Measurements from ENCODE around the gene LSG1. TPM values are rescaled to one million over a fixed set of nuclear protein-coding genes. Genes with fewer than 3 reads are reported as not detected.

LSG1 gene
- total and polyA plus RNA-seq, 2 of the 13 experiments (the other 11 are each of a cell fraction or from before 2014, with no cell fraction given) = 21.4 to 32.1 TPM

DNA sequence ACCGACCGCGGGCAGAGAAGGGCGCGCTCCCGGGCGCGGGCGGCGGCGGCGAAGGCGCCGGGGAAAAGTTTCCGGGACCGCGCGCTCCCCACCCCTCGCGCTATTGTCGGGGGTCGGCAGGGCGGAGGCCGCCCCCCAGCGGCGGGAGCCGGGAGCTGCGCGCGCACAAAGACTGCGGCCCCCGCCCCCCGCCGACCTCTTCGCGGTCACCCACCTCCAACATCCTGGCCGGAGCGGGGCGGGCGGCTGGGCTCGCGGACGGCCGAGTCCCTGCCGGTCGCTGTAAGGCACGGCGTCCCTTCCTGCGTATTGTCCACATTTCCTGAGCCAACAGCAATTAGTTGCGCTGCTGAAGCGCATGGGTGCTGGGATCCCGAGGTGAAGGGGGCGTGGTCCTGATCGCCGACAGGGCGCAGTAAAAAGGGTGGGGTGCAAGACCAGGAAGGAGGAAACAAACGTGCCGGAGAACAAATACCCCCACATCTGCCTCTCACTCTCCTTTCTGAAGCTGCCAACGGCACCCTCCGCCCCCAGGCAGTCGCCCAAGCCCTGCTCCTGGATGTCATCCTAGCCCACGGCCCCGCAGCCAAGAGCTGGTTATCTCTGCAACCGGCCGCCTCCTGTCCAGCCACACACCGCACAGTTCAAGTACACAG, 38.5 kb downstream of the LSG1 start, which contains the start of gene TMEM44 (continued):
- TF ChIP-seq HNF4G (IDR thresholded peaks at IDR 0.05; ENCODE audit: borderline replicate concordance, low read depth, low read length) (no peak), HNF4G (CRISPR knock-in tag; IDR thresholded peaks at IDR 0.05; ENCODE audit: borderline replicate concordance, low read depth) (peak; percentile 65; the same call in 1 of the 2 replicates), ZNF263 (CRISPR knock-in tag; IDR thresholded peaks at IDR 0.05) (no peak; the same call in 1 of the 2 replicates), ZNF782 (CRISPR knock-in tag; IDR thresholded peaks at IDR 0.05; ENCODE audit: borderline replicate concordance) (no peak), ZBTB3 (CRISPR knock-in tag; IDR thresholded peaks at IDR 0.05; ENCODE audit: borderline replicate concordance, low read depth) (no peak), TP53 (CRISPR knock-in tag; conservative IDR thresholded peaks at IDR 0.05) (no peak), ZNF136 (CRISPR knock-in tag; IDR thresholded peaks at IDR 0.05; ENCODE audit: low read depth) (no peak), ZFP82 (CRISPR knock-in tag; IDR thresholded peaks at IDR 0.05; ENCODE audit: borderline replicate concordance) (no peak), ZBTB7B (CRISPR knock-in tag; IDR thresholded peaks at IDR 0.05) (peak; percentile 81; the same call in 1 of the 2 replicates), SNAI1 (CRISPR knock-in tag; IDR thresholded peaks at IDR 0.05; ENCODE audit: borderline replicate concordance) (no peak), GTF2F1 (IDR thresholded peaks at IDR 0.05; ENCODE audit: low read length) (no peak), NFE2L2 (IDR thresholded peaks at IDR 0.05; ENCODE audit: low read length) (no peak), ZNF570 (CRISPR knock-in tag; IDR thresholded peaks at IDR 0.05; ENCODE audit: borderline replicate concordance) (no peak), ZBTB7A (CRISPR knock-in tag; IDR thresholded peaks at IDR 0.05) (peak; percentile 58; the same call in 1 of the 2 replicates), KLF12 (CRISPR knock-in tag; IDR thresholded peaks at IDR 0.05; ENCODE audit: borderline replicate concordance) (0 out of 2 replicates have a peak, but pooled peaks have one; percentile 63), ZNF317 (CRISPR knock-in tag; IDR thresholded peaks at IDR 0.05) (no peak), ELF4 (CRISPR knock-in tag; IDR thresholded peaks at IDR 0.05; ENCODE audit: borderline replicate concordance) (no peak), RBAK (CRISPR knock-in tag; IDR thresholded peaks at IDR 0.05) (peak; percentile 81; the same call in 1 of the 2 replicates), ZSCAN31 (CRISPR knock-in tag; IDR thresholded peaks at IDR 0.05; ENCODE audit: low read depth) (peak; percentile 94), ZNF879 (CRISPR knock-in tag; IDR thresholded peaks at IDR 0.05) (no peak), SNAPC2 (CRISPR knock-in tag; IDR thresholded peaks at IDR 0.05) (no peak), ZNF780A (CRISPR knock-in tag; IDR thresholded peaks at IDR 0.05) (no peak), NR2F6 (IDR thresholded peaks at IDR 0.05) (no peak), NR2F6 (CRISPR knock-in tag; IDR thresholded peaks at IDR 0.05) (peak; percentile 57; the same call in 1 of the 2 replicates)
- TF ChIP-seq, protein P1, sequence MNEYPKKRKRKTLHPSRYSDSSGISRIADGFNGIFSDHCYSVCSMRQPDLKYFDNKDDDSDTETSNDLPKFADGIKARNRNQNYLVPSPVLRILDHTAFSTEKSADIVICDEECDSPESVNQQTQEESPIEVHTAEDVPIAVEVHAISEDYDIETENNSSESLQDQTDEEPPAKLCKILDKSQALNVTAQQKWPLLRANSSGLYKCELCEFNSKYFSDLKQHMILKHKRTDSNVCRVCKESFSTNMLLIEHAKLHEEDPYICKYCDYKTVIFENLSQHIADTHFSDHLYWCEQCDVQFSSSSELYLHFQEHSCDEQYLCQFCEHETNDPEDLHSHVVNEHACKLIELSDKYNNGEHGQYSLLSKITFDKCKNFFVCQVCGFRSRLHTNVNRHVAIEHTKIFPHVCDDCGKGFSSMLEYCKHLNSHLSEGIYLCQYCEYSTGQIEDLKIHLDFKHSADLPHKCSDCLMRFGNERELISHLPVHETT (CRISPR knock-in tag; conservative IDR thresholded peaks at IDR 0.05) = peak; percentile 76
- TF ChIP-seq, protein P2, sequence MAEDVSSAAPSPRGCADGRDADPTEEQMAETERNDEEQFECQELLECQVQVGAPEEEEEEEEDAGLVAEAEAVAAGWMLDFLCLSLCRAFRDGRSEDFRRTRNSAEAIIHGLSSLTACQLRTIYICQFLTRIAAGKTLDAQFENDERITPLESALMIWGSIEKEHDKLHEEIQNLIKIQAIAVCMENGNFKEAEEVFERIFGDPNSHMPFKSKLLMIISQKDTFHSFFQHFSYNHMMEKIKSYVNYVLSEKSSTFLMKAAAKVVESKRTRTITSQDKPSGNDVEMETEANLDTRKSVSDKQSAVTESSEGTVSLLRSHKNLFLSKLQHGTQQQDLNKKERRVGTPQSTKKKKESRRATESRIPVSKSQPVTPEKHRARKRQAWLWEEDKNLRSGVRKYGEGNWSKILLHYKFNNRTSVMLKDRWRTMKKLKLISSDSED (CRISPR knock-in tag; IDR thresholded peaks at IDR 0.05) = no peak
- TF ChIP-seq, protein P3, sequence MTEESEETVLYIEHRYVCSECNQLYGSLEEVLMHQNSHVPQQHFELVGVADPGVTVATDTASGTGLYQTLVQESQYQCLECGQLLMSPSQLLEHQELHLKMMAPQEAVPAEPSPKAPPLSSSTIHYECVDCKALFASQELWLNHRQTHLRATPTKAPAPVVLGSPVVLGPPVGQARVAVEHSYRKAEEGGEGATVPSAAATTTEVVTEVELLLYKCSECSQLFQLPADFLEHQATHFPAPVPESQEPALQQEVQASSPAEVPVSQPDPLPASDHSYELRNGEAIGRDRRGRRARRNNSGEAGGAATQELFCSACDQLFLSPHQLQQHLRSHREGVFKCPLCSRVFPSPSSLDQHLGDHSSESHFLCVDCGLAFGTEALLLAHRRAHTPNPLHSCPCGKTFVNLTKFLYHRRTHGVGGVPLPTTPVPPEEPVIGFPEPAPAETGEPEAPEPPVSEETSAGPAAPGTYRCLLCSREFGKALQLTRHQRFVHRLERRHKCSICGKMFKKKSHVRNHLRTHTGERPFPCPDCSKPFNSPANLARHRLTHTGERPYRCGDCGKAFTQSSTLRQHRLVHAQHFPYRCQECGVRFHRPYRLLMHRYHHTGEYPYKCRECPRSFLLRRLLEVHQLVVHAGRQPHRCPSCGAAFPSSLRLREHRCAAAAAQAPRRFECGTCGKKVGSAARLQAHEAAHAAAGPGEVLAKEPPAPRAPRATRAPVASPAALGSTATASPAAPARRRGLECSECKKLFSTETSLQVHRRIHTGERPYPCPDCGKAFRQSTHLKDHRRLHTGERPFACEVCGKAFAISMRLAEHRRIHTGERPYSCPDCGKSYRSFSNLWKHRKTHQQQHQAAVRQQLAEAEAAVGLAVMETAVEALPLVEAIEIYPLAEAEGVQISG (CRISPR knock-in tag; IDR thresholded peaks at IDR 0.05) = peak; percentile 73

Measured in HepG2 (cell line).